Panc1 (cell line): ENCODE data around the gene TBPL2.

Experiments
- POLR2AphosphoS5 ChIP-seq: IDR thresholded peaks from 2 replicates; pipeline ENCODE4 v1.6.1; 2012; ENCODE audit warnings: mild to moderate bottlenecking, low read depth, low read length, moderate library complexity
- TF ChIP-seq, protein P1 (sequence below): fragments of 450-650 bp; IDR thresholded peaks from 2 replicates; pipeline ENCODE4 v1.5.1; 2017; ENCODE audit warnings: mild to moderate bottlenecking

DNA sequence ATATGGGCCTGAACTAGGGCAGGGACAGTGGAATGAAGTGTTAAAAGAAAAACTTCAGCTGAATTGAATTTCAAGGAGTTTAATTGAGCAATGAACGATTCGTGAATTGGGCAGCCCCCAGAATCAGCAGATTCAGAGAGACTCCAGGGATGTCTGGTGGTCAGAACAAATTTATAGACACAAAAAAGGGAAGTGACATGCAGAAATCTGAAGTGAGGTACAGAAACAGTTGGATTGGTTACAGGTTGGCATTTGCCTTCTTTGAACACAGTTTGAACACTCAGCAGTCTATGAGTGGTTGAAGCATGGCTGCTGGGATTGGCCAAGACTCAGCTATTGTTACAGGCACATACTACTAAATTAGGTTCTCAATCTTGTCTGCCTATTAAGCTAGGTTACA lies 9.7 kb upstream of the TBPL2 start:
- TF ChIP-seq, protein P1, sequence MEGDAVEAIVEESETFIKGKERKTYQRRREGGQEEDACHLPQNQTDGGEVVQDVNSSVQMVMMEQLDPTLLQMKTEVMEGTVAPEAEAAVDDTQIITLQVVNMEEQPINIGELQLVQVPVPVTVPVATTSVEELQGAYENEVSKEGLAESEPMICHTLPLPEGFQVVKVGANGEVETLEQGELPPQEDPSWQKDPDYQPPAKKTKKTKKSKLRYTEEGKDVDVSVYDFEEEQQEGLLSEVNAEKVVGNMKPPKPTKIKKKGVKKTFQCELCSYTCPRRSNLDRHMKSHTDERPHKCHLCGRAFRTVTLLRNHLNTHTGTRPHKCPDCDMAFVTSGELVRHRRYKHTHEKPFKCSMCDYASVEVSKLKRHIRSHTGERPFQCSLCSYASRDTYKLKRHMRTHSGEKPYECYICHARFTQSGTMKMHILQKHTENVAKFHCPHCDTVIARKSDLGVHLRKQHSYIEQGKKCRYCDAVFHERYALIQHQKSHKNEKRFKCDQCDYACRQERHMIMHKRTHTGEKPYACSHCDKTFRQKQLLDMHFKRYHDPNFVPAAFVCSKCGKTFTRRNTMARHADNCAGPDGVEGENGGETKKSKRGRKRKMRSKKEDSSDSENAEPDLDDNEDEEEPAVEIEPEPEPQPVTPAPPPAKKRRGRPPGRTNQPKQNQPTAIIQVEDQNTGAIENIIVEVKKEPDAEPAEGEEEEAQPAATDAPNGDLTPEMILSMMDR, result no peak
- no peak for TF ChIP-seq POLR2AphosphoS5
